DND-41 (cell line): Measurements from ENCODE around the gene CCDC40.
A peak's percentile ranks its signal among the peaks of the same experiment; 100 is the strongest.

Source experiments
- ATAC-seq: fragments of 200-7000 bp; cut with Tn5 transposase; 3 replicates; pipeline ENCODE4 v1.9.1; 2021; ENCODE audit warnings: low read depth; ENCODE audit not compliant: insufficient read depth
- DNase-seq: peaks from one replicate; pipeline ENCODE4 v3.0.0-alpha.2; 2020
- H2AFZ ChIP-seq: 2 replicates; pipeline ENCODE4 v1.6.0; 2012; ENCODE audit warnings: low read depth, low read length
- H3K27ac ChIP-seq: 2 replicates; pipeline ENCODE4 v1.5.1; 2012; ENCODE audit warnings: low read length, inconsistent platforms
- H3K27me3 ChIP-seq: fragments of 200-600 bp; sonication (generic); 2 replicates; pipeline ENCODE4 v1.6.0; 2012; ENCODE audit warnings: low read length, mild to moderate bottlenecking, inconsistent platforms; ENCODE audit not compliant: insufficient read depth, poor library complexity
- H3K36me3 ChIP-seq: 2 replicates; pipeline ENCODE4 v1.5.1; 2012; ENCODE audit warnings: low read length, inconsistent platforms; ENCODE audit not compliant: insufficient read depth
- H3K4me1 ChIP-seq: 2 replicates; pipeline ENCODE4 v1.5.1; 2012; ENCODE audit warnings: mild to moderate bottlenecking, low read length; ENCODE audit not compliant: insufficient read depth
- H3K4me2 ChIP-seq: 2 replicates; pipeline ENCODE4 v1.6.0; 2012; ENCODE audit warnings: mild to moderate bottlenecking, moderate library complexity, low read length, inconsistent platforms; ENCODE audit not compliant: insufficient read depth
- H3K4me3 ChIP-seq, 2 experiments: fragments of 200-600 bp in 1 of 2; shearing (Covaris generic) in 1 of 2; 2 replicates each; pipeline ENCODE4 v1.5.1; 2012 to 2016; ENCODE audit warnings: inconsistent platforms in 2 of 2, low read length in 2 of 2, mild to moderate bottlenecking in 2 of 2, low read depth in 1 of 2, moderate library complexity in 1 of 2
- H3K79me2 ChIP-seq: 2 replicates; pipeline ENCODE4 v1.6.0; 2012; ENCODE audit warnings: low read length, inconsistent platforms; ENCODE audit not compliant: insufficient read depth
- H3K9ac ChIP-seq: 2 replicates; pipeline ENCODE4 v1.6.0; 2012; ENCODE audit warnings: low read depth, mild to moderate bottlenecking, inconsistent platforms, low read length, moderate library complexity
- H3K9me3 ChIP-seq: 2 replicates; pipeline ENCODE4 v1.5.1; 2012; ENCODE audit warnings: low read length, moderate library complexity, mild to moderate bottlenecking, inconsistent platforms; ENCODE audit not compliant: insufficient read depth, severe bottlenecking
- H4K20me1 ChIP-seq: 2 replicates; pipeline ENCODE4 v1.6.0; 2012; ENCODE audit warnings: low read length; ENCODE audit not compliant: insufficient read depth
- EZH2 ChIP-seq: IDR thresholded peaks from 3 replicates; pipeline ENCODE4 v1.6.1; 2012; ENCODE audit warnings: borderline replicate concordance, low read depth, mild to moderate bottlenecking, moderate library complexity, low read length, inconsistent platforms; ENCODE audit not compliant: severe bottlenecking
- TF ChIP-seq, protein P1 (sequence below): IDR thresholded peaks from 2 replicates; pipeline ENCODE4 v1.5.1; 2012; ENCODE audit warnings: borderline replicate concordance, low read length, moderate library complexity, mild to moderate bottlenecking; ENCODE audit not compliant: poor library complexity, severe bottlenecking; ENCODE audit errors: extremely low read depth

Gene CCDC40

DNA sequence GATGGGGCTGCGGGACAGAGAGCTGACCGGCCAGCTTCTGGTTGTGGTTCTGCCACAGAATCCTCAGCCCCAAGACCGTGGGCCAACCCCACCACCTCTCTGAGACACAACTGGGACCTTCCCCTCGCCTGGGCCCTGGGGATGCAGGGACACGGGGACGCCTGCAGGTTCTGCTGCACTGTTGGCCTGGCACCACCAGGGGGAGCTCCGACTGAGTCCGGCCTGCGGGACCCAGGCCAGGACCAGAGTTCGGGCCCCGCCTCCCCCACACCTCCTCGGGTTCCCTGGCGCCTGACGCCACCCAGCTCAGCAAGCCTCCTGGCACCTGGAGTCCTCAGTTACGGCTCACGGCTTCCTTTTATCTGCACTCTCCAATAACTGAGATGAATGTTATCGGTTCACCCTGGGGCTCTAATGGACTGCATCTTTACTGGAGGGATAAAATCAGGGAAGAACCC lies 28.0 kb upstream of the CCDC40 start:
- peak; percentile 78 for DNase-seq
- Histone ChIP-seq H3K27ac (no peak overlapping the region), H3K4me3 (no peak overlapping the region), H3K9ac (no peak overlapping the region), H3K36me3 (peaks cover 12% of the 10 kb centered on the region), H3K27me3 (no peaks in the 10 kb centered on the region), H3K4me2 (no peak overlapping the region), H3K79me2 (no peaks in the 10 kb centered on the region), H2AFZ (no peak overlapping the region), H4K20me1 (no peaks in the 10 kb centered on the region), H3K9me3 (no peaks in the 10 kb centered on the region), H3K4me1 (peaks cover 6% of the 10 kb centered on the region)
- TF ChIP-seq, protein P1, sequence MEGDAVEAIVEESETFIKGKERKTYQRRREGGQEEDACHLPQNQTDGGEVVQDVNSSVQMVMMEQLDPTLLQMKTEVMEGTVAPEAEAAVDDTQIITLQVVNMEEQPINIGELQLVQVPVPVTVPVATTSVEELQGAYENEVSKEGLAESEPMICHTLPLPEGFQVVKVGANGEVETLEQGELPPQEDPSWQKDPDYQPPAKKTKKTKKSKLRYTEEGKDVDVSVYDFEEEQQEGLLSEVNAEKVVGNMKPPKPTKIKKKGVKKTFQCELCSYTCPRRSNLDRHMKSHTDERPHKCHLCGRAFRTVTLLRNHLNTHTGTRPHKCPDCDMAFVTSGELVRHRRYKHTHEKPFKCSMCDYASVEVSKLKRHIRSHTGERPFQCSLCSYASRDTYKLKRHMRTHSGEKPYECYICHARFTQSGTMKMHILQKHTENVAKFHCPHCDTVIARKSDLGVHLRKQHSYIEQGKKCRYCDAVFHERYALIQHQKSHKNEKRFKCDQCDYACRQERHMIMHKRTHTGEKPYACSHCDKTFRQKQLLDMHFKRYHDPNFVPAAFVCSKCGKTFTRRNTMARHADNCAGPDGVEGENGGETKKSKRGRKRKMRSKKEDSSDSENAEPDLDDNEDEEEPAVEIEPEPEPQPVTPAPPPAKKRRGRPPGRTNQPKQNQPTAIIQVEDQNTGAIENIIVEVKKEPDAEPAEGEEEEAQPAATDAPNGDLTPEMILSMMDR: peak; percentile 97
- no peak for TF ChIP-seq EZH2
- peak; percentile 83 for ATAC-seq

DNA sequence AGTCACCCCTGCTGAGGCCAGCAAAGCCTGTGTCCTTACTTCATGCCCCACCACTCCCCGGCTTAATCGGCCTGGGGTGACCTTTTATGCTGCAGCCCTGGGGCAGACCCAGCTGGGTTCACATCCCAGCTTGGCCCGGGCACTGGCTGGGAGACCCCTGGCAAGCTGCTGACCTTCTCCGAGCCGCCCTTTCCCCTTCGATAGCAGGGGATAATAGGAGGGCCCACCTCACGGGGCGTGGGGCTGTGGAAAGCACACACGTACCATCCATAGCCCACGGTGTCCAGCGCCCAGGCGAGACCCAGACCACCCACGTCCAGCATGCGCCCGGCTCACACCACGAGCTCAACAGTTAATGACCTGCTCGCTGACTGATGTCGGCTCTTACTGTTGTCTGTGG lies 27.6 kb upstream of the CCDC40 start:
- no peak overlapping the region for H3K9ac ChIP-seq
- TF ChIP-seq EZH2: no peak
- TF ChIP-seq, protein P1: no peak
- no peaks in the 10 kb centered on the region; the same call in 1 of the 2 replicates for H4K20me1 ChIP-seq
- no peaks in the 10 kb centered on the region for H3K79me2 ChIP-seq
- H3K27ac ChIP-seq: no peak overlapping the region
- peaks cover 6% of the 10 kb centered on the region for H3K4me1 ChIP-seq
- DNase-seq: no peak
- H3K4me3 ChIP-seq: no peak overlapping the region
- no peaks in the 10 kb centered on the region for H3K9me3 ChIP-seq
- no peaks in the 10 kb centered on the region for H3K27me3 ChIP-seq
- H3K36me3 ChIP-seq: peaks cover 12% of the 10 kb centered on the region
- H3K4me2 ChIP-seq: no peak overlapping the region
- H2AFZ ChIP-seq: no peak overlapping the region
- ATAC-seq: no peak

DNA sequence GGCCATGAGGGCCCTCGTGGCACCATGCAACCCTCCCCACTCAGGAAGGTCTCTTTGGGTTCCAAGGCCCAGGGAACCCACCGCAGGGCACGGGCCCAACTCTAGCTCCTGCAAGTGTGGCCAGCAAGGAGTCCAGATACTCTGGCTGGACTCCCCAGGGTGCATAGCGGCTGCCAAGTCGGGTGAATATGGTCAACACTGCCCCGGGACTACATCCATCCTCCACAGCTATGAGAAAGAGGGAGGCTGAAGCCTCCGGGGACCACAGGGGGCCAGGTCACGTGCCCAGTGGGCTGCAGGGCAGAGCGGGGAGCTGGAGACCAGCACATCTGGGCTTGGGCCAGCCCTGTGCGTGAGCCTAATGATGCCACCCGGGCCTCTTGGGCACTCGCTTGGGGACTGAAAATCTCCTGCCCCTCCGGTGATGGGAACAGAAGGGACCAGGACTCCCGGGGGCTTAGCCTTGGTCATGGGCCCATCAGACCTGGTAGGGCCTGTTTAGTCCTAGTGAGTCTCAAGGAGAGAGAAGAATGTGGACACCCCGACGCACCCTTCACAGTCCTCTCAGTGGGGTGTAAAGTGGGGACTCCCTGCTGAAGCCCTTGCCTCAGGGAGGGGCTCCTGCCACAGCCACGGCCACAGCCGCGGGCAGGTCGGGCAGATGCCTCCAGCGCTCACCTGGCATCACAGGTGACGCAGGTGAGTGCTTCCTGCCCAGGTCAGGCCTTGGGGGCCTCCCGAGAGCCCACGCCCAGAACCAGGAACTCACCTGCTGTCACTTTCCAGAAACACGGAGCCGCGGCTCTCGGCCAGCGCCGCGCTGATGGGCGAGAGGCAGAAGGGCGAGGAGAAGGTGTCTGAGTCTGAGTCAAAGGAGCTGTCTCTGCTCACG lies 26.8 kb upstream of the CCDC40 start:
- no peaks in the 10 kb centered on the region; the same call in 1 of the 2 replicates for H4K20me1 ChIP-seq
- H3K36me3 ChIP-seq: peaks cover 12% of the 10 kb centered on the region
- H2AFZ ChIP-seq: no peak overlapping the region
- DNase-seq: no peak
- no peak overlapping the region for H3K4me2 ChIP-seq
- no peak overlapping the region for H3K27ac ChIP-seq
- H3K4me3 ChIP-seq: no peak overlapping the region
- no peaks in the 10 kb centered on the region for H3K27me3 ChIP-seq
- H3K9me3 ChIP-seq: no peaks in the 10 kb centered on the region
- H3K9ac ChIP-seq: no peak overlapping the region
- H3K79me2 ChIP-seq: no peaks in the 10 kb centered on the region
- H3K4me1 ChIP-seq: peaks cover 6% of the 10 kb centered on the region
- TF ChIP-seq, protein P1: no peak
- no peak for TF ChIP-seq EZH2
- ATAC-seq: no peak
